H7 (cell line): Measurements from ENCODE around the gene CBFA2T3. TPM values are rescaled to one million over a fixed set of nuclear protein-coding genes. Genes with fewer than 3 reads are reported as not detected.

Source experiments
- DNase-seq: peaks from one replicate; pipeline ENCODE4 v3.0.0; 2012
- H3K27me3 ChIP-seq: 2 replicates; pipeline ENCODE4 v1.6.0; 2011; ENCODE audit warnings: mild to moderate bottlenecking, low read length; ENCODE audit not compliant: control insufficient read depth, insufficient read depth
- H3K36me3 ChIP-seq: replicated peaks from 2 replicates; pipeline ENCODE4 v1.5.1; 2011; ENCODE audit warnings: low read length; ENCODE audit not compliant: control insufficient read depth, insufficient read depth
- H3K4me3 ChIP-seq: 2 replicates; pipeline ENCODE4 v1.5.1; 2011; ENCODE audit warnings: low read depth, mild to moderate bottlenecking, control low read depth, low read length, moderate library complexity; ENCODE audit not compliant: insufficient read depth
- total RNA-seq: library from RNA; depleted of rRNA; stranded (reverse); fragments of >200 nt; shearing (Covaris generic); gene quantifications from 2 replicates; pipeline ENCODE4 v1.2.3, GENCODE V29; 2014

The CBFA2T3 gene
- total RNA-seq, 1 experiment from 2014 or later = 0.35 TPM

GRCh38 chr16:88993166-88993761, 16.3 kb upstream of the CBFA2T3 start:
- no peaks in the 10 kb centered on the region for H3K36me3 ChIP-seq
- H3K4me3 ChIP-seq = no peak overlapping the region
- peak; percentile 84 for DNase-seq
- H3K27me3 ChIP-seq = no peaks in the 10 kb centered on the region

GRCh38 chr16:88992351-88993165, 15.6 kb upstream of the CBFA2T3 start:
- no peaks in the 10 kb centered on the region for H3K36me3 ChIP-seq
- H3K4me3 ChIP-seq = no peak overlapping the region
- DNase-seq = peak; percentile 76
- H3K27me3 ChIP-seq = no peaks in the 10 kb centered on the region

- no peak overlapping the region for H3K4me3 ChIP-seq
- no peaks in the 10 kb centered on the region for H3K36me3 ChIP-seq
- H3K27me3 ChIP-seq = no peaks in the 10 kb centered on the region
- DNase-seq = no peak
Measured at GRCh38 chr16:88991813-88992350, 14.9 kb upstream of the CBFA2T3 start.

DNA sequence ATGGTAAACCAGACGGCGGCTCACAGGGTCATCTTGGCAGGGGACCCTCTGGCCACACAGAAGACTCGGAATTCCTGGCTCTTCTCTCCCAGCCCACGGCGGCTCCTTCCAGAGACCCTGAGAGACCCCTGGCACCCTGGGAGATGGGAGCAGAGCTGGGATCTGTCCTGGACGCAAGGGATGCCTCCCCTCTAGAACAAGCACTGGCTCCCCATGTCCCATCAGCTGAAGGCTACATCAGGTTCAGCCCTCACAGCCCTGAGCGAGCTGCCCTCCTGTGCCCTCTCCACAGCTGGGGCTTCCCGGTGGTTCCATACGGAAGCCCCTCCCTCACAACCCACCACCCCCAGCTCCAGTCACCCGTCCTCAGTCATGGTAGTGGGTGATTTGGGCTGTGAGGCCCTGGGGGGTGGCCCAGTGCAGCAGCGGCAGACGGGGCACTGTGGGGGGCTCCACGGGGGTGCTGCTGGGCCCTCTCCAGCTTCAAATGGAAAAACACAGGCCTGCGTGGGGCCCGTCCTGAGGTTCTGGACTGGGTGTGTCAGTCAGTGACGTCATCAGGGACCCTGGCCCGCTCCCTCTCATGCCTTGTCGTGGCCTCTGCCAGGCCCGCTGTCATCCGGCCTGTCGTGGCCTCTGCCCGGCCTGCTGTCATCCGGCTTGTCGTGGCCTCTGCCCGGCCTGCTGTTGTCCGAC, 13.0 kb upstream of the CBFA2T3 start:
- H3K36me3 ChIP-seq = no peaks in the 10 kb centered on the region
- DNase-seq = no peak

GRCh38 chr16:88988980-88989811, 12.2 kb upstream of the CBFA2T3 start:
- no peaks in the 10 kb centered on the region for H3K27me3 ChIP-seq
- no peak for DNase-seq
- no peak overlapping the region for H3K4me3 ChIP-seq
- H3K36me3 ChIP-seq = no peaks in the 10 kb centered on the region

More for the DNA sequence above, 13.0 kb upstream of the CBFA2T3 start:
- H3K27me3 ChIP-seq = no peaks in the 10 kb centered on the region
- H3K4me3 ChIP-seq = no peak overlapping the region

GRCh38 chr16:88985521-88985920, 8.5 kb upstream of the CBFA2T3 start:
- DNase-seq = no peak
- Histone ChIP-seq H3K4me3 (no peak overlapping the region), H3K36me3 (no peaks in the 10 kb centered on the region), H3K27me3 (no peaks in the 10 kb centered on the region)

DNA sequence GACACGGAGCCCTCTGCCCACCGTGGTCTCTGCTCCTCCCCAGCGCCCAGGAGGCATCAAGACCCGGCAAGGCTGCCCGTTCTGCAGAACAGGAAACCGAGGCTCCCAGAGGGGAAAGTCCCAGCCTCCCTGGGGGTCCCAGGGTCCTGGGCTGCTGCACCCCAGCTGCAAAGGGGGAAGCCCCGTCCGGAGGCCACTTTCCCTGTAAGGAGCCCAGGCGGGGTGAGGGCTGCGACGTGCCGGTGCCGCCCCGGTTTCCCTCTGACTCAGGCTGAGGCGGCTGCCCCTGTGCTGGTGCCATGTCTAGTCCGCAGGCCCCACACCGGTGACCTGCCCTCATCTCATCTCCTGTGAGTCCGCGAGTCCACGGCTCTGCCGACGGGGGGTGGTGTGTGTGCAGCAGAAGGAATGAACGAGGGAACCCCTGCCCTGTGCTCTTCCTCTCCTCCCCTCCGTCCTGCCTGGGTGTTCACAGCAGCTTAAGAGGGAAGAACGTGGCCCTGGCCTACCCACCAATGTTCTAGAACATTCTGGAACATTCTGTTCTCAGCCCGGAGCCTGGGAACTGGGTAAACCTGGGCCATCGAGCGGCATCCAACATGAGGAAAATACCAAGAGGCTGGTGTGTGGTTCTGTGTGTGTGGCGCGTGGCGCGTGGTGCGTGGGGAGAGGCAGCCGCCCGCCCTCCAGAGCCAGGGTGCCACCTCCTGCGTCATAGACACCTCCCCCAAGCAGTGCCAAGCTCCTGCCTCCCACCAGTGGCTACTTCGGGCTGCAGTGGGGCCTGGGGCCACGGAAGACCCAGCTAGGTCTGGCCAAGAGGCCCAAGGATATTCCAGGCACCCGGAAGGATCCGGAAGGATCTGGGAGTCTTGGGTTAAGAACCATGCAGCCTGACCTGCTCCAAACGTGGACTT, 7.0 kb upstream of the CBFA2T3 start:
- Histone ChIP-seq H3K27me3 (no peaks in the 10 kb centered on the region), H3K36me3 (no peaks in the 10 kb centered on the region), H3K4me3 (no peak overlapping the region)
- no peak for DNase-seq

DNA sequence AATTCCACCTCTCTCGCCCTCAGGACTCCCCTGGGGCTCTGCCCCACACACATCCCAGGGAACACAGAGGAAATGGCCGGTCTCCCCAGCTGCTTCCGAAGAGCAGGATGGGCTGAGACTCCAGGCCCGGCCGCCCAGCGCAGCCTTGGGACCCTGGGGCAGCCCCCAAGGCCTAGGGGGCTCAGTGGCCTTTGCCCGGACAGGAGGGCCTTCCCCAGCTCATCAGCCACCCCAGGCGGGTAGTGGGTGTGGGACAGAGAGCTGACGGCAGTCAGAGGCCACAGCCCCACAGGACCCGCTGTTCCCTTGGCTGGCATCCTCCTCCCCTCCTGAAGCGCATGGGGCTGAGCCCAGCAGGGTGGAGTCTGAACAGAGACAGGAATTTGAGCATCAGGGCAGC, 6.2 kb upstream of the CBFA2T3 start:
- no peak for DNase-seq
- Histone ChIP-seq H3K4me3 (no peak overlapping the region), H3K36me3 (no peaks in the 10 kb centered on the region), H3K27me3 (no peaks in the 10 kb centered on the region)

- DNase-seq = peak; percentile 85
- H3K36me3 ChIP-seq = no peaks in the 10 kb centered on the region
- H3K4me3 ChIP-seq = no peak overlapping the region
- no peaks in the 10 kb centered on the region for H3K27me3 ChIP-seq
Measured at GRCh38 chr16:88982286-88983084, 5.5 kb upstream of the CBFA2T3 start.

DNA sequence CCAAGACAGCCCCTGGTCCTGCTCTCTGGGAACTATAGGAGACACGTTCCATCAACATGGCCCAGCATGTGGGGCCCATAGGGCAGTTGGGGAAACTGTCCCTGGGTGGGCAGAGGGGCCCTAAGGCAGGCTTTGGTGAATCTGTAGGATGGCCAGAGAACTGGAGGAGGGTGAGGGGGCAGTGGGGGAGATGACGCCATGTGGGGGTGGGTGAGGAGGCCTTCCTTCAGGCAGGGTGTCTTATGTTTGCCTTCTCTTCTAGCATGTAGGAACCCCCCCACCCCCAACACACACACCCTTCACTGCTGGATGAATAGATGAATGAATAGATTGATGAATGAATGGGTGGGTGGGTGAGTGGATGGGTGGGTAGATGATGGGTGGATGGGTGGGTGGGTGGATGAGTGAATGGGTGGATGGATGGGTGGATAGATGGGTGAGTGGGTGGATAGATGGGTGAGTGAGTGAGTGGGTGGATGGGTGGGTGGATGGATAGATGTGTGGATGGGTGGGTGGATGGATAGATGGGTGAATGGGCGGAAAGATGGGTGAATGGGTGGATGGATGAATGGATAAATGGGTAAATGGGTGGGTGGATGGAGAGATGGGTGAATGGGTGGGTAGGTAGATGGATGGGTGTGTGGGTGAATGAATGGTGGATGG, 2.5 kb upstream of the CBFA2T3 start:
- H3K27me3 ChIP-seq = no peaks in the 10 kb centered on the region
- no peak overlapping the region for H3K4me3 ChIP-seq
- DNase-seq = no peak
- H3K36me3 ChIP-seq = no peaks in the 10 kb centered on the region

- H3K36me3 ChIP-seq = no peaks in the 10 kb centered on the region
- no peak overlapping the region for H3K4me3 ChIP-seq
- no peaks in the 10 kb centered on the region for H3K27me3 ChIP-seq
- DNase-seq = no peak
Measured at GRCh38 chr16:88978608-88979346, 1.8 kb upstream of the CBFA2T3 start.
